ENCODE data around the gene KLRC2. TPM values are rescaled to one million over a fixed set of nuclear protein-coding genes. Genes with fewer than 3 reads are reported as not detected.
"Not testable (repeated sequence)": the region's sequence is repeated elsewhere in the genome, so short reads cannot be mapped to it uniquely, and the experiment has no call there.

KLRC2 gene
- total RNA-seq, 2 donors from 2014 or later: 0.52 to 0.66 TPM

- WGBS, 2 donors: 59 to 69% methylated on average over 2 of the region's 2 CpGs
- ATAC-seq; intact Hi-C loops (cut with DNase I): not testable (repeated sequence)
Observed at GRCh38 chr12:10439608-10440274, 3.9 kb upstream of the KLRC2 start.

GRCh38 chr12:10437601-10438000 lies 1.8 kb upstream of the KLRC2 start:
- WGBS, 2 donors: 38% methylated on average over 2 of the region's 2 CpGs; no CpG with 5 or more reads in 1 of the 2 donors
- H3K27me3 ChIP-seq; H3K4me1 ChIP-seq; H3K27ac ChIP-seq; DNase-seq; intact Hi-C loops (cut with DNase I); ATAC-seq; H3K4me3 ChIP-seq; H3K9me3 ChIP-seq; H3K36me3 ChIP-seq (replicated peaks in 1 of 2; ENCODE audit: insufficient read depth in 1 of 2, low read depth in 2 of 2): not testable (repeated sequence)

More at GRCh38 chr12:10439608-10440274, 3.9 kb upstream of the KLRC2 start:
- DNase-seq; H3K27me3 ChIP-seq; H3K27ac ChIP-seq; H3K9me3 ChIP-seq; H3K4me3 ChIP-seq; H3K36me3 ChIP-seq (replicated peaks in 1 of 2; ENCODE audit: insufficient read depth in 1 of 2, low read depth in 2 of 2); H3K4me1 ChIP-seq: not testable (repeated sequence)

GRCh38 chr12:10430623-10431022 lies 5.2 kb downstream of the KLRC2 start:
- H3K9me3 ChIP-seq; H3K27me3 ChIP-seq; intact Hi-C loops (cut with DNase I); H3K4me3 ChIP-seq; DNase-seq; H3K4me1 ChIP-seq; H3K27ac ChIP-seq; H3K36me3 ChIP-seq (replicated peaks in 1 of 2; ENCODE audit: insufficient read depth in 1 of 2, low read depth in 2 of 2); ATAC-seq: not testable (repeated sequence)
- WGBS, 2 donors: 72 to 79% methylated on average over 4 of the region's 4 CpGs

GRCh38 chr12:10425938-10426337 lies 9.9 kb downstream of the KLRC2 start:
- H3K9me3 ChIP-seq; H3K4me1 ChIP-seq; H3K4me3 ChIP-seq; H3K36me3 ChIP-seq (replicated peaks in 1 of 2; ENCODE audit: insufficient read depth in 1 of 2, low read depth in 2 of 2); intact Hi-C loops (cut with DNase I); DNase-seq; H3K27ac ChIP-seq; ATAC-seq; H3K27me3 ChIP-seq: not testable (repeated sequence)
- WGBS, 2 donors: 82 to 90% methylated on average over 5 to 7 of the region's 8 CpGs

GRCh38 chr12:10424260-10424899 lies 11.4 kb downstream of the KLRC2 start:
- H3K4me3 ChIP-seq; H3K4me1 ChIP-seq; intact Hi-C loops (cut with DNase I); H3K27me3 ChIP-seq; H3K27ac ChIP-seq; DNase-seq; ATAC-seq; H3K9me3 ChIP-seq; H3K36me3 ChIP-seq (replicated peaks in 1 of 2; ENCODE audit: insufficient read depth in 1 of 2, low read depth in 2 of 2): not testable (repeated sequence)
- WGBS, 2 donors: 67 to 100% methylated on average over 1 of the region's 1 CpG

GRCh38 chr12:10422159-10422558 lies 13.7 kb downstream of the KLRC2 start:
- H3K36me3 ChIP-seq (replicated peaks in 1 of 2; ENCODE audit: insufficient read depth in 1 of 2, low read depth in 2 of 2); DNase-seq; H3K27me3 ChIP-seq; H3K9me3 ChIP-seq; H3K4me3 ChIP-seq; H3K27ac ChIP-seq; ATAC-seq; H3K4me1 ChIP-seq; intact Hi-C loops (cut with DNase I): not testable (repeated sequence)
- 0% methylated on average over 1 of the region's 3 CpGs; no CpG with 5 or more reads in 1 of the 2 donors for WGBS, 2 donors

- H3K36me3 ChIP-seq (replicated peaks in 1 of 2; ENCODE audit: insufficient read depth in 1 of 2, low read depth in 2 of 2); H3K9me3 ChIP-seq; H3K4me1 ChIP-seq; ATAC-seq; H3K27me3 ChIP-seq; intact Hi-C loops (cut with DNase I); H3K27ac ChIP-seq; DNase-seq; H3K4me3 ChIP-seq: not testable (repeated sequence)
- 44 to 64% methylated on average over 1 of the region's 1 CpG for WGBS, 2 donors
Observed at GRCh38 chr12:10420334-10420733, 15.5 kb downstream of the KLRC2 start, which contains the start of gene KLRC3. KLRC3 (minus strand) TSS chr12:10420595; CDS start chr12:10420550, 45 bp downstream.

- DNase-seq (no peak), ATAC-seq (no peak)
- Histone ChIP-seq H3K4me1 (no peaks in the 10 kb centered on the region), H3K4me3 (no peak within 1 kb of the TSS), H3K27ac (no peak within 1 kb of the TSS), H3K36me3 (replicated peaks in 1 of 2; ENCODE audit: insufficient read depth in 1 of 2, low read depth in 2 of 2) (no peaks in the 10 kb centered on the region), H3K9me3 (no peaks in the 10 kb centered on the region), H3K27me3 (no peaks in the 10 kb centered on the region)
- intact Hi-C loops (cut with DNase I): no loop called here
- TF ChIP-seq CTCF (IDR thresholded peaks at IDR 0.05): no peak
- no peak for TF ChIP-seq POLR2A (IDR thresholded peaks at IDR 0.05)
- 0 to 3% methylated on average over 1 of the region's 1 CpG for WGBS, 2 donors
Observed at GRCh38 chr12:10409392-10409791, 26.4 kb downstream of the KLRC2 start, which contains the start of gene KLRC4. KLRC4 (minus strand) TSS chr12:10409757; CDS start chr12:10409575, 182 bp downstream.
